ENCODE results near the gene ABCC3. TPM values are rescaled to one million over a fixed set of nuclear protein-coding genes. Genes with fewer than 3 reads are reported as not detected.

The ABCC3 gene
- total and polyA plus RNA-seq, 2 of the 8 experiments (the other 6 are each of a cell fraction or from before 2014, with no cell fraction given), result 0.35 to 0.37 TPM

DNA sequence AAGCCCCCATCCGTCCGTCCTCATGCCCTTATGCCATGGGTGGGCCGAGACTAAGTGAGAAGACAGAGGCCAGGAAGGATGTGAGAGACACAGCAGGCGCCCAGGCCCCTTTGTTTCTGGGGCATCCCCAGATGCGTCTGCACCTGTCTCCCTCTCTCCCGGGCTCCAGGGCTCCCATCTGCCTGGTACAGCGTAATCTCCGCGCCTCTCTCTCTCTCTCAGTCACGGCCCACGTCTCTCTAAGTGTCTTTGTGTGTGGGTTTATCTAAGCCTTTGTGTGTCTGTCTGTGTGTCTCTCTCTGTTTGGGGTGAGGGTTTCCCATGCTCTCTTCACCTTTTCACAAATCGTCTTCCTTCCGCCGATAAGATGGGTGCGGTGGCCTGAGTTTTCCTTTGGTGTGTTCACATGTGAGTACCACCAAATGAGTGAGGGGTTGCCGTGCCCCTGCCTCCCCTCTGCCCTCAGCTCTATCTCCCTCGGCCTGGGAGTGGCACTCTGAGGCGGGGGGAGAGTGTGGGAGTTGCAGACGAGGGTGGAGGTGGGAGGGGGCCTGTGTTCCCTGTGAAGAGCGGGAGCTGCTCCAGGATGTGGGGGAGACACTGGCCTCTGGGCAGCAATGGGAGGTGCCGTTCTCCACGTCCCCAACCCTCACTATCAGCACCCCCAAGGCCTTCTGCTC is 25.8 kb upstream of the ABCC3 start:
- Histone ChIP-seq H3K4ac (replicated peaks; ENCODE audit: insufficient read length, low read depth, low read length) (no peak overlapping the region), H3K36me3 (ENCODE audit: control insufficient read depth in 2 of 4, insufficient read depth in 4 of 4, low read length in 3 of 4) (no peaks in the 10 kb centered on the region), H3K23me2 (ENCODE audit: low read depth, low read length) (no peaks in the 10 kb centered on the region), H4K8ac (ENCODE audit: extremely low read depth, insufficient read depth, low read length) (no peak overlapping the region), H3K79me1 (ENCODE audit: low read depth, low read length) (no peaks in the 10 kb centered on the region), H3K27me3 (replicated peaks in 1 of 4; ENCODE audit: control insufficient read depth in 3 of 4, extremely low read depth in 1 of 4, insufficient read depth in 3 of 4, low read length in 3 of 4) (no peaks in the 10 kb centered on the region), H4K20me1 (replicated peaks in 1 of 2; ENCODE audit: control insufficient read depth in 1 of 2, insufficient read depth in 2 of 2, low read length in 2 of 2) (peaks cover 0 to 2% of the 10 kb centered on the region in 2 experiments), H2BK5ac (ENCODE audit: low read depth, low read length) (no peak overlapping the region), H3K18ac (ENCODE audit: extremely low read depth, low read length) (no peak overlapping the region; the same call in none of the 2 replicates), H3K79me2 (ENCODE audit: control insufficient read depth in 1 of 2, insufficient read depth in 2 of 2, low read length in 2 of 2) (no peaks in the 10 kb centered on the region), H3K27ac (ENCODE audit: low read depth, low read length) (no peak overlapping the region), H2AFZ (ENCODE audit: low read length) (no peak overlapping the region), H4K91ac (replicated peaks; ENCODE audit: insufficient read length, low read length) (no peak overlapping the region), H2BK120ac (replicated peaks; ENCODE audit: low read depth, low read length) (no peak overlapping the region), H2BK12ac (ENCODE audit: low read depth, low read length) (no peak overlapping the region), H2AK5ac (ENCODE audit: low read depth, low read length) (no peak overlapping the region), H2BK20ac (ENCODE audit: low read length) (no peak overlapping the region), H3K14ac (ENCODE audit: insufficient read length) (no peak overlapping the region), H2BK15ac (ENCODE audit: low read length) (no peak overlapping the region), H3K56ac (replicated peaks; ENCODE audit: insufficient read length, low read depth, low read length) (no peak overlapping the region), H3K23ac (ENCODE audit: insufficient read length) (no peak overlapping the region), H3K9ac (replicated peaks in 1 of 4; ENCODE audit: extremely low read depth in 1 of 4, low read depth in 3 of 4, low read length in 3 of 4) (no peak overlapping the region), H3K9me3 (ENCODE audit: insufficient read depth in 2 of 2, low read depth in 1 of 2, low read length in 1 of 2) (no peaks in the 10 kb centered on the region), H3K4me2 (ENCODE audit: insufficient read depth in 1 of 2, low read depth in 2 of 2, low read length in 2 of 2) (no peak overlapping the region), H3K4me3 (ENCODE audit: extremely low read depth in 1 of 4, insufficient read depth in 2 of 4, low read depth in 3 of 4, low read length in 4 of 4) (no peak overlapping the region), H3K4me1 (replicated peaks in 1 of 4; ENCODE audit: control insufficient read depth in 3 of 4, insufficient read depth in 4 of 4, low read length in 3 of 4) (peaks cover 0 to 8% (median 3%) of the 10 kb centered on the region in 4 experiments; a peak in 3 of 7 replicates), H4K5ac (ENCODE audit: insufficient read length, low read depth, low read length) (no peak overlapping the region)
- FAIRE-seq, result no peak
- DNase-seq (ENCODE audit: low read depth in 1 of 2, low spot score in 2 of 2), result no peak
- no peak for TF ChIP-seq SRF (IDR thresholded peaks at IDR 0.05; ENCODE audit: low read depth, low read length)
- no peak for TF ChIP-seq BRCA1 (IDR thresholded peaks at IDR 0.05; ENCODE audit: low read depth, low read length)
- TF ChIP-seq, protein P1, sequence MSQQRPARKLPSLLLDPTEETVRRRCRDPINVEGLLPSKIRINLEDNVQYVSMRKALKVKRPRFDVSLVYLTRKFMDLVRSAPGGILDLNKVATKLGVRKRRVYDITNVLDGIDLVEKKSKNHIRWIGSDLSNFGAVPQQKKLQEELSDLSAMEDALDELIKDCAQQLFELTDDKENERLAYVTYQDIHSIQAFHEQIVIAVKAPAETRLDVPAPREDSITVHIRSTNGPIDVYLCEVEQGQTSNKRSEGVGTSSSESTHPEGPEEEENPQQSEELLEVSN (IDR thresholded peaks at IDR 0.05), result no peak
- TF ChIP-seq, protein P2, sequence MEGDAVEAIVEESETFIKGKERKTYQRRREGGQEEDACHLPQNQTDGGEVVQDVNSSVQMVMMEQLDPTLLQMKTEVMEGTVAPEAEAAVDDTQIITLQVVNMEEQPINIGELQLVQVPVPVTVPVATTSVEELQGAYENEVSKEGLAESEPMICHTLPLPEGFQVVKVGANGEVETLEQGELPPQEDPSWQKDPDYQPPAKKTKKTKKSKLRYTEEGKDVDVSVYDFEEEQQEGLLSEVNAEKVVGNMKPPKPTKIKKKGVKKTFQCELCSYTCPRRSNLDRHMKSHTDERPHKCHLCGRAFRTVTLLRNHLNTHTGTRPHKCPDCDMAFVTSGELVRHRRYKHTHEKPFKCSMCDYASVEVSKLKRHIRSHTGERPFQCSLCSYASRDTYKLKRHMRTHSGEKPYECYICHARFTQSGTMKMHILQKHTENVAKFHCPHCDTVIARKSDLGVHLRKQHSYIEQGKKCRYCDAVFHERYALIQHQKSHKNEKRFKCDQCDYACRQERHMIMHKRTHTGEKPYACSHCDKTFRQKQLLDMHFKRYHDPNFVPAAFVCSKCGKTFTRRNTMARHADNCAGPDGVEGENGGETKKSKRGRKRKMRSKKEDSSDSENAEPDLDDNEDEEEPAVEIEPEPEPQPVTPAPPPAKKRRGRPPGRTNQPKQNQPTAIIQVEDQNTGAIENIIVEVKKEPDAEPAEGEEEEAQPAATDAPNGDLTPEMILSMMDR (IDR thresholded peaks at IDR 0.05; ENCODE audit: control extremely low read depth in 1 of 3, insufficient read depth in 1 of 3, low read depth in 1 of 3, low read length in 3 of 3), result no peak
- TF ChIP-seq FOSL1 (IDR thresholded peaks at IDR 0.05; ENCODE audit: insufficient read depth, low read depth, low read length), result no peak
- TF ChIP-seq TAF1 (IDR thresholded peaks at IDR 0.05; ENCODE audit: low read depth, low read length), result no peak
- no peak for TF ChIP-seq CREB1 (IDR thresholded peaks at IDR 0.05)
- TF ChIP-seq KDM4A (IDR thresholded peaks at IDR 0.05; ENCODE audit: low read depth, low read length, severe bottlenecking), result no peak
- CTCF ChIA-PET (ENCODE audit: partially characterized antibody), result interaction anchor here (2.2 to 19.7 kb wide), 4 partner anchors 12 to 59 kb away, joined by 7 to 300 read pairs (median 36); partner anchors contain the start of gene ABCC3
- POLR2A ChIA-PET (ENCODE audit: partially characterized antibody), result no interaction called here
- WGBS, 2 experiments (ENCODE audit: extremely low coverage in 1 of 2, insufficient coverage in 1 of 2, insufficient read length in 1 of 2, insufficient replicate concordance in 2 of 2, low coverage in 1 of 2, low lambda C conversion rate in 2 of 2, missing lambda C conversion rate in 1 of 2), result 65% methylated on average over 22 of the region's 22 CpGs; no CpG with 5 or more reads in 1 of the 2 experiments

Measured in H1 (cell line).